H1 (cell line): Measurements from ENCODE around the gene CNTN5. TPM values are rescaled to one million over a fixed set of nuclear protein-coding genes. Genes with fewer than 3 reads are reported as not detected.

Source experiments
- CTCF ChIA-PET: fragments of 300-600 bp; sonication (Branson Sonifier 250); formaldehyde crosslinking; loops from one replicate; lab custom pipeline; 2021; ENCODE audit not compliant: partially characterized antibody; lab: Charles Lee
- POLR2A ChIA-PET: fragments of 300-600 bp; sonication (Branson Sonifier 250); formaldehyde crosslinking; loops from one replicate; lab custom pipeline; 2021; ENCODE audit warnings: inconsistent platforms; ENCODE audit not compliant: partially characterized antibody; lab: Charles Lee
- DNase-seq, 2 experiments: peaks; one replicate each; pipeline versions ENCODE4 v3.0.0 to v3.0.0-alpha.2; 2010 to 2022; ENCODE audit warnings: low spot score in 2 of 2, low read depth in 1 of 2, mixed read lengths in 1 of 2
- FAIRE-seq: peaks from 2 replicates; lab custom pipeline; 2011; peaks lifted over from hg19 to GRCh38; lab: Jason Lieb, UNC
- H2AFZ ChIP-seq: 2 replicates; pipeline ENCODE4 v1.8.1; 2012; ENCODE audit warnings: low read length, inconsistent platforms
- H2AK5ac ChIP-seq: 2 replicates; pipeline ENCODE4 v1.6.1; 2013; ENCODE audit warnings: low read depth, low read length
- H2BK120ac ChIP-seq: replicated peaks from 2 replicates; pipeline ENCODE3; 2013; ENCODE audit warnings: low read depth, low read length, inconsistent platforms
- H2BK12ac ChIP-seq: 2 replicates; pipeline ENCODE4 v1.6.1; 2013; ENCODE audit warnings: low read depth, low read length
- H2BK15ac ChIP-seq: 2 replicates; pipeline ENCODE4 v1.6.1; 2013; ENCODE audit warnings: low read length
- H2BK20ac ChIP-seq: 2 replicates; pipeline ENCODE4 v1.6.1; 2013; ENCODE audit warnings: low read length
- H2BK5ac ChIP-seq: 2 replicates; pipeline ENCODE4 v1.6.1; 2013; ENCODE audit warnings: low read depth, low read length
- H3K14ac ChIP-seq: 2 replicates; pipeline ENCODE4 v1.6.1; 2013; ENCODE audit warnings: inconsistent platforms; ENCODE audit not compliant: insufficient read length
- H3K18ac ChIP-seq: 2 replicates; pipeline ENCODE4 v1.6.1; 2013; ENCODE audit warnings: low read length; ENCODE audit errors: extremely low read depth
- H3K23ac ChIP-seq: 2 replicates; pipeline ENCODE4 v1.6.1; 2013; ENCODE audit warnings: inconsistent platforms; ENCODE audit not compliant: insufficient read length
- H3K23me2 ChIP-seq: 2 replicates; pipeline ENCODE4 v1.6.1; 2013; ENCODE audit warnings: low read depth, low read length
- H3K27ac ChIP-seq: 2 replicates; pipeline ENCODE4 v1.6.1; 2011; ENCODE audit warnings: low read depth, low read length, inconsistent platforms
- H3K27me3 ChIP-seq, 4 experiments: replicated peaks in 1 of 4; 1 replicate in 1 of 4; 2 replicates in 3 of 4; pipeline versions ENCODE4 v1.6.1 to v1.8.1; 2011 to 2013; ENCODE audit warnings: low read length in 3 of 4, mild to moderate bottlenecking in 3 of 4, inconsistent platforms in 2 of 4, mixed read lengths in 2 of 4, moderate library complexity in 1 of 4; ENCODE audit not compliant: control insufficient read depth in 3 of 4, insufficient read depth in 3 of 4; ENCODE audit errors: extremely low read depth in 1 of 4
- H3K36me3 ChIP-seq, 4 experiments: 2 replicates each; pipeline versions ENCODE4 v1.6.1 to v1.8.1; 2011 to 2013; ENCODE audit warnings: mild to moderate bottlenecking in 4 of 4, low read length in 3 of 4, moderate library complexity in 2 of 4, control low read depth in 1 of 4, inconsistent platforms in 1 of 4; ENCODE audit not compliant: insufficient read depth in 4 of 4, control insufficient read depth in 2 of 4
- H3K4ac ChIP-seq: replicated peaks from 2 replicates; pipeline ENCODE3; 2013; ENCODE audit warnings: low read length, low read depth, mixed read lengths, inconsistent platforms; ENCODE audit not compliant: insufficient read length
- H3K4me1 ChIP-seq, 4 experiments: replicated peaks in 1 of 4; 1 replicate in 1 of 4; 2 replicates in 3 of 4; pipeline versions ENCODE4 v1.6.1 to v1.8.1; 2011 to 2013; ENCODE audit warnings: low read length in 3 of 4, inconsistent platforms in 2 of 4, mixed read lengths in 1 of 4; ENCODE audit not compliant: insufficient read depth in 4 of 4, control insufficient read depth in 3 of 4
- H3K4me2 ChIP-seq, 2 experiments: 2 replicates each; pipeline versions ENCODE4 v1.6.1 to v1.8.1; 2011 to 2013; ENCODE audit warnings: low read depth in 2 of 2, low read length in 2 of 2, control low read depth in 1 of 2, inconsistent platforms in 1 of 2, mild to moderate bottlenecking in 1 of 2; ENCODE audit not compliant: insufficient read depth in 1 of 2
- H3K4me3 ChIP-seq, 4 experiments: fragments of 200-600, 300-600 bp in 1 of 4; sonication (generic), shearing (Covaris generic), sonication (Bioruptor Twin) in 1 of 4; 2 replicates each; pipeline versions ENCODE4 v1.5.1 to v1.8.1; 2011 to 2016; ENCODE audit warnings: low read length in 4 of 4, low read depth in 3 of 4, control low read depth in 2 of 4, inconsistent platforms in 2 of 4, mild to moderate bottlenecking in 2 of 4, mixed read lengths in 1 of 4, moderate library complexity in 1 of 4; ENCODE audit not compliant: insufficient read depth in 2 of 4; ENCODE audit errors: extremely low read depth in 1 of 4
- H3K56ac ChIP-seq: replicated peaks from 2 replicates; pipeline ENCODE3; 2013; ENCODE audit warnings: low read depth, mild to moderate bottlenecking, mixed read lengths, low read length, inconsistent platforms; ENCODE audit not compliant: insufficient read length
- H3K79me1 ChIP-seq: 2 replicates; pipeline ENCODE4 v1.6.1; 2013; ENCODE audit warnings: low read depth, low read length, control low read depth
- H3K79me2 ChIP-seq, 2 experiments: 2 replicates each; pipeline versions ENCODE4 v1.6.1 to v1.8.1; 2012 to 2013; ENCODE audit warnings: low read length in 2 of 2, mild to moderate bottlenecking in 2 of 2, inconsistent platforms in 1 of 2; ENCODE audit not compliant: insufficient read depth in 2 of 2, control insufficient read depth in 1 of 2
- H3K9ac ChIP-seq, 4 experiments: replicated peaks in 1 of 4; 1 replicate in 1 of 4; 2 replicates in 3 of 4; pipeline versions ENCODE4 v1.6.1 to v1.8.1; 2011 to 2013; ENCODE audit warnings: low read depth in 3 of 4, low read length in 3 of 4, control low read depth in 2 of 4, mild to moderate bottlenecking in 2 of 4, moderate library complexity in 2 of 4, inconsistent platforms in 1 of 4; ENCODE audit errors: extremely low read depth in 1 of 4
- H3K9me3 ChIP-seq, 2 experiments: 2 replicates each; pipeline versions ENCODE4 v1.6.1 to v1.8.1; 2012 to 2013; ENCODE audit warnings: mild to moderate bottlenecking in 2 of 2, moderate library complexity in 2 of 2, control low read depth in 1 of 2, inconsistent platforms in 1 of 2, low read depth in 1 of 2, low read length in 1 of 2, mixed read lengths in 1 of 2; ENCODE audit not compliant: insufficient read depth in 2 of 2
- H4K20me1 ChIP-seq, 2 experiments: replicated peaks in 1 of 2; 2 replicates each; pipeline versions ENCODE3 to v1.8.1; 2011 to 2013; ENCODE audit warnings: inconsistent platforms in 2 of 2, low read length in 2 of 2, mild to moderate bottlenecking in 1 of 2; ENCODE audit not compliant: insufficient read depth in 2 of 2, control insufficient read depth in 1 of 2
- H4K5ac ChIP-seq: 2 replicates; pipeline ENCODE4 v1.6.1; 2013; ENCODE audit warnings: low read length, low read depth, mixed read lengths, inconsistent platforms; ENCODE audit not compliant: insufficient read length
- H4K8ac ChIP-seq: 2 replicates; pipeline ENCODE4 v1.8.0; 2013; ENCODE audit warnings: mild to moderate bottlenecking, moderate library complexity, low read length, inconsistent platforms; ENCODE audit not compliant: insufficient read depth; ENCODE audit errors: extremely low read depth
- H4K91ac ChIP-seq: replicated peaks from 2 replicates; pipeline ENCODE3; 2013; ENCODE audit warnings: low read length, mixed read lengths, inconsistent platforms; ENCODE audit not compliant: insufficient read length
- BCL11A ChIP-seq, 2 experiments: IDR thresholded peaks; one replicate each; pipeline ENCODE4 v1.6.1; 2011; ENCODE audit warnings: low read depth in 2 of 2, low read length in 2 of 2, mild to moderate bottlenecking in 2 of 2
- CBX5 ChIP-seq: fragments of 300-800, 300-1000 bp; sonication (generic); IDR thresholded peaks from 2 replicates; pipeline ENCODE4 v1.7.1; 2016; ENCODE audit warnings: antibody characterized with exemption, low read length, low read depth
- MAFK ChIP-seq: IDR thresholded peaks from 2 replicates; pipeline ENCODE4 v1.6.1; 2012; ENCODE audit warnings: low read depth, mild to moderate bottlenecking, improper control_type of control experiment, low read length
- PHF8 ChIP-seq: fragments of 200-600 bp; sonication (generic); conservative IDR thresholded peaks from 2 replicates; pipeline ENCODE4 v1.7.1; 2012; ENCODE audit warnings: low read depth, mild to moderate bottlenecking, inconsistent platforms, low read length, moderate library complexity
- POLR2AphosphoS5 ChIP-seq: IDR thresholded peaks from 2 replicates; pipeline ENCODE4 v1.6.1; 2011; ENCODE audit warnings: low read depth, low read length
- RAD21 ChIP-seq, 2 experiments: IDR thresholded peaks in 1 of 2; conservative IDR thresholded peaks in 1 of 2; 2 replicates each; pipeline ENCODE4 v1.6.1; 2011; ENCODE audit warnings: low read depth in 2 of 2, low read length in 2 of 2, improper control_type of control experiment in 1 of 2, inconsistent platforms in 1 of 2, mild to moderate bottlenecking in 1 of 2, moderate library complexity in 1 of 2
- RXRA ChIP-seq: IDR thresholded peaks from 2 replicates; pipeline ENCODE4 v1.6.1; 2011; ENCODE audit warnings: low read depth, mild to moderate bottlenecking, low read length, moderate library complexity; ENCODE audit not compliant: insufficient read depth
- TAF1 ChIP-seq: IDR thresholded peaks from 2 replicates; pipeline ENCODE4 v1.6.1; 2011; ENCODE audit warnings: mild to moderate bottlenecking, low read depth, low read length
- WGBS, 2 experiments: shearing (Covaris generic) in 1 of 2; methylation state at CpG; one replicate each; pipeline versions ENCODE4 v1.1.6 to v1.1.7; 2013 to 2015; ENCODE audit warnings: low lambda C conversion rate in 2 of 2, mixed read lengths in 2 of 2, inconsistent platforms in 1 of 2, low coverage in 1 of 2, missing lambda C conversion rate in 1 of 2; ENCODE audit not compliant: insufficient replicate concordance in 2 of 2, insufficient coverage in 1 of 2, insufficient read length in 1 of 2; ENCODE audit errors: extremely low coverage in 1 of 2, missing lambda C conversion rate in 1 of 2; 5-methylcytosine and 5-hydroxymethylcytosine counted together
- polyA plus RNA-seq, 7 experiments: library from polyadenylated mRNA; depleted of rRNA in 3 of 7; stranded (reverse) in 5 of 7; unstranded in 2 of 7; fragments of >200 nt in 5 of 7; fragments of 200-250 nt in 2 of 7; gene quantifications; 1 replicate in 5 of 7; 2 replicates in 1 of 7; 4 replicates in 1 of 7; pipeline versions ENCODE4 v1.2.1 to v1.2.3, GENCODE V29; 2011 to 2013; ENCODE audit warnings: missing spikeins in 2 of 7, mixed read lengths in 2 of 7
- total RNA-seq: library from RNA; stranded (reverse); fragmentation: NEBNext Ultra II Directional; extraction: Animal tissue kit (Norgen Biotek cat#: 25700); gene quantifications from 2 replicates; pipeline ENCODE4 v1.2.1, GENCODE V29; 2021

The CNTN5 gene
- total and polyA plus RNA-seq, 2 of the 8 experiments (the other 6 are each of a cell fraction or from before 2014, with no cell fraction given): not detected

- Histone ChIP-seq H3K4me3 (no peak overlapping the region), H3K56ac (no peak overlapping the region), H2AK5ac (no peak overlapping the region), H2BK15ac (no peak overlapping the region), H3K18ac (no peak overlapping the region), H3K27ac (no peak overlapping the region), H4K8ac (no peak overlapping the region), H3K4me2 (no peak overlapping the region), H4K20me1 (no peaks in the 10 kb centered on the region), H3K79me1 (no peaks in the 10 kb centered on the region), H4K91ac (no peak overlapping the region), H2BK120ac (no peak overlapping the region), H3K23ac (no peak overlapping the region), H2BK20ac (no peak overlapping the region), H2BK12ac (no peak overlapping the region), H3K14ac (no peak overlapping the region), H2AFZ (no peak overlapping the region), H3K9me3 (no peaks in the 10 kb centered on the region), H2BK5ac (no peak overlapping the region), H3K4ac (no peak overlapping the region), H3K9ac (no peak overlapping the region), H3K4me1 (no peaks in the 10 kb centered on the region), H3K27me3 (no peaks in the 10 kb centered on the region), H3K23me2 (no peaks in the 10 kb centered on the region), H3K36me3 (no peaks in the 10 kb centered on the region), H4K5ac (no peak overlapping the region), H3K79me2 (no peaks in the 10 kb centered on the region)
- FAIRE-seq: no peak
- ChIA-PET CTCF (no interaction called here), POLR2A (no interaction called here)
- TF ChIP-seq POLR2AphosphoS5 (no peak), PHF8 (no peak), BCL11A (IDR thresholded peaks at IDR 0.05; ENCODE audit: low read depth in 2 of 2, low read length in 2 of 2) (no peak), RXRA (no peak), MAFK (no peak), RAD21 (IDR thresholded peaks at IDR 0.05 in 1 of 2, conservative IDR thresholded peaks at IDR 0.05 in 1 of 2; ENCODE audit: low read depth in 2 of 2, low read length in 2 of 2) (no peak), CBX5 (no peak), TAF1 (no peak)
- no peak for DNase-seq
- 95% methylated on average over 1 of the region's 1 CpG; no CpG with 5 or more reads in 1 of the 2 experiments for WGBS, 2 experiments
Observed at GRCh38 chr11:99371257-99371656, 350.5 kb downstream of the CNTN5 start.
